ENCODE measurements around the gene S100P.

The S100P gene

GRCh38 chr4:6727081-6727942, 33.6 kb downstream of the S100P start:
- no peak for DNase-seq

GRCh38 chr4:6727943-6728250, 34.2 kb downstream of the S100P start:
- DNase-seq, result no peak

GRCh38 chr4:6728320-6729029, 34.8 kb downstream of the S100P start:
- DNase-seq, result no peak

- DNase-seq, result no peak
These were observed 37.1 kb downstream of the S100P start for GRCh38 chr4:6730603-6731317.

- no peak for DNase-seq
These were observed 37.6 kb downstream of the S100P start for GRCh38 chr4:6731318-6731675.

- no peak for DNase-seq
These were observed 38.1 kb downstream of the S100P start for GRCh38 chr4:6731780-6732179.

GRCh38 chr4:6732441-6733357, 39.0 kb downstream of the S100P start:
- DNase-seq, result no peak

- no peak for DNase-seq
These were observed 39.9 kb downstream of the S100P start for GRCh38 chr4:6733358-6734164.

- no peak for DNase-seq
These were observed 40.6 kb downstream of the S100P start for GRCh38 chr4:6734165-6734786.

GRCh38 chr4:6739920-6740319, 46.2 kb downstream of the S100P start:
- no peak for DNase-seq

- no peak for DNase-seq
These were observed 46.7 kb downstream of the S100P start for GRCh38 chr4:6740347-6740746.

- DNase-seq, result no peak
These were observed 48.8 kb downstream of the S100P start for GRCh38 chr4:6742507-6742906.

- no peak for DNase-seq
These were observed 49.3 kb downstream of the S100P start for GRCh38 chr4:6742989-6743388.

All from DMS 273 treated with DMSO at 0.1 percent for 48 hours (cell line).